A549 (cell line): ENCODE data around the gene ACVR1. TPM values are rescaled to one million over a fixed set of nuclear protein-coding genes. Genes with fewer than 3 reads are reported as not detected.

Experiments
- ATAC-seq, 2 experiments: fragments of 200-7000 bp in 1 of 2; fragments of >200 bp in 1 of 2; cut with Nextera tagmentation in 1 of 2; cut with Tn5 transposase in 1 of 2; 3 replicates each; pipeline versions ENCODE4 v1.8.0 to v1.9.1; 2018 to 2020; ENCODE audit warnings: mild to moderate bottlenecking in 1 of 2, moderate library complexity in 1 of 2
- CTCF ChIA-PET: fragments of 300-600 bp; sonication (Branson Sonifier 250); formaldehyde crosslinking; extraction: SDS; loops from one replicate; lab custom pipeline; 2021; ENCODE audit warnings: antibody characterized with exemption, inconsistent platforms; lab: Yijun Ruan, JAX
- POLR2A ChIA-PET: fragments of 350-600 bp; formaldehyde crosslinking; extraction: SDS; loops from one replicate; lab custom pipeline; 2021; ENCODE audit warnings: antibody characterized with exemption, inconsistent platforms; lab: Yijun Ruan, JAX
- DNase-seq, 2 experiments: peaks; one replicate each; pipeline versions ENCODE4 v3.0.0 to v3.0.0-alpha.2; 2011 to 2016; ENCODE audit warnings: low read depth in 1 of 2, low spot score in 1 of 2
- FAIRE-seq: peaks from 2 replicates; lab custom pipeline; 2011; peaks lifted over from hg19 to GRCh38; lab: Jason Lieb, UNC
- H3K27ac ChIP-seq, 2 experiments: fragments of >200 bp; sonication (Bioruptor Twin); formaldehyde crosslinking; 3 replicates each; pipeline ENCODE4 v1.5.1; 2016 to 2017
- H3K4me1 ChIP-seq: fragments of >200 bp; sonication (Bioruptor Twin); formaldehyde crosslinking; 3 replicates; pipeline ENCODE4 v1.6.1; 2016
- H3K4me2 ChIP-seq: fragments of >200 bp; sonication (Bioruptor Twin); formaldehyde crosslinking; 3 replicates; pipeline ENCODE4 v1.6.1; 2016
- H3K4me3 ChIP-seq: fragments of >200 bp; sonication (Bioruptor Twin); formaldehyde crosslinking; 3 replicates; pipeline ENCODE4 v1.5.1; 2016
- H3K9me3 ChIP-seq: fragments of >200 bp; sonication (Bioruptor Twin); formaldehyde crosslinking; 3 replicates; pipeline ENCODE4 v1.6.1; 2016
- EHMT2 ChIP-seq: fragments of 200-600 bp; sonication (generic); IDR thresholded peaks from 2 replicates; pipeline ENCODE4 v1.6.1; 2016; ENCODE audit warnings: antibody characterized with exemption, low read depth, mild to moderate bottlenecking, moderate library complexity
- EP300 ChIP-seq, 2 experiments: fragments of >200 bp; sonication (Bioruptor Twin); formaldehyde crosslinking; IDR thresholded peaks; 2 replicates in 1 of 2; 3 replicates in 1 of 2; pipeline ENCODE4 v1.6.1; 2016 to 2017
- FOSB ChIP-seq: fragments of 250-450 bp; sonication (Bioruptor Pico); IDR thresholded peaks from 2 replicates; pipeline ENCODE4 v1.5.0; 2020; ENCODE audit warnings: mild to moderate bottlenecking, moderate library complexity
- FOSL2 ChIP-seq, 2 experiments: fragments of 450-650 bp in 1 of 2; fragments of >200 bp in 1 of 2; sonication (Bioruptor Twin) in 1 of 2; formaldehyde crosslinking; IDR thresholded peaks; 2 replicates each; pipeline versions ENCODE4 v1.5.0 to v1.6.1; 2016 to 2020; ENCODE audit warnings: mild to moderate bottlenecking in 1 of 2, moderate library complexity in 1 of 2
- FOXS1 ChIP-seq: fragments of 250-450 bp; sonication (Bioruptor Pico); IDR thresholded peaks from 2 replicates; pipeline ENCODE4 v1.5.0; 2020; ENCODE audit warnings: mild to moderate bottlenecking, moderate library complexity
- GATA3 ChIP-seq: IDR thresholded peaks from 2 replicates; pipeline ENCODE4 v1.6.1; 2012; ENCODE audit warnings: borderline replicate concordance
- HDAC2 ChIP-seq: fragments of 200-600 bp; sonication (generic); IDR thresholded peaks from 2 replicates; pipeline ENCODE4 v1.6.1; 2016
- HEYL ChIP-seq: fragments of 250-450 bp; sonication (Bioruptor Pico); IDR thresholded peaks from 2 replicates; pipeline ENCODE4 v1.8.0; 2021; ENCODE audit warnings: mild to moderate bottlenecking, moderate library complexity
- HOXA7 ChIP-seq: fragments of 250-450 bp; sonication (Bioruptor Pico); IDR thresholded peaks from 2 replicates; pipeline ENCODE4 v1.5.0; 2020; ENCODE audit warnings: mild to moderate bottlenecking, moderate library complexity
- HOXB5 ChIP-seq: fragments of 250-450 bp; sonication (Bioruptor Pico); IDR thresholded peaks from 2 replicates; pipeline ENCODE4 v1.5.0; 2020; ENCODE audit warnings: mild to moderate bottlenecking, moderate library complexity
- JUNB ChIP-seq: fragments of >200 bp; sonication (Bioruptor Twin); formaldehyde crosslinking; IDR thresholded peaks from 2 replicates; pipeline ENCODE4 v1.6.1; 2016
- KDM1A ChIP-seq: fragments of 200-600 bp; sonication (generic); IDR thresholded peaks from 2 replicates; pipeline ENCODE4 v1.6.1; 2016; ENCODE audit warnings: low read depth, mild to moderate bottlenecking
- MAFK ChIP-seq: fragments of 450-650 bp; IDR thresholded peaks from 2 replicates; pipeline ENCODE4 v1.6.1; 2014; ENCODE audit not compliant: partially characterized antibody
- MAZ ChIP-seq: fragments of 150-350 bp; IDR thresholded peaks from 2 replicates; pipeline ENCODE4 v1.6.1; 2014; ENCODE audit warnings: antibody characterized with exemption, low read depth, low read length, borderline replicate concordance
- NPAS2 ChIP-seq: fragments of 250-450 bp; sonication (Bioruptor Pico); IDR thresholded peaks from 2 replicates; pipeline ENCODE4 v1.8.0; 2022; ENCODE audit warnings: mild to moderate bottlenecking, moderate library complexity, borderline replicate concordance
- PHF8 ChIP-seq: fragments of 200-600 bp; sonication (generic); IDR thresholded peaks from 2 replicates; pipeline ENCODE4 v1.6.1; 2016; ENCODE audit warnings: low read depth, mild to moderate bottlenecking, antibody characterized with exemption, moderate library complexity, borderline replicate concordance
- POLR2A ChIP-seq: IDR thresholded peaks from 2 replicates; pipeline ENCODE4 v1.6.1; 2012; ENCODE audit warnings: mild to moderate bottlenecking, low read length
- RAD21 ChIP-seq, 2 experiments: fragments of >200 bp in 1 of 2; sonication (Bioruptor Twin) in 1 of 2; formaldehyde crosslinking in 1 of 2; IDR thresholded peaks in 1 of 2; conservative IDR thresholded peaks in 1 of 2; 2 replicates in 1 of 2; 3 replicates in 1 of 2; pipeline ENCODE4 v1.6.1; 2012 to 2018; ENCODE audit warnings: inconsistent platforms in 1 of 2
- RARB ChIP-seq: fragments of 250-450 bp; sonication (Bioruptor Pico); IDR thresholded peaks from 2 replicates; pipeline ENCODE4 v1.8.0; 2021; ENCODE audit warnings: mild to moderate bottlenecking, moderate library complexity
- RFX5 ChIP-seq: fragments of 450-650 bp; IDR thresholded peaks from 2 replicates; pipeline ENCODE4 v1.7.1; 2014; ENCODE audit warnings: antibody characterized with exemption, mild to moderate bottlenecking, moderate library complexity
- RNF2 ChIP-seq: fragments of 200-600 bp; sonication (generic); IDR thresholded peaks from 2 replicates; pipeline ENCODE4 v1.6.1; 2016; ENCODE audit warnings: low read depth, mild to moderate bottlenecking, antibody characterized with exemption, moderate library complexity, borderline replicate concordance
- SMC3 ChIP-seq: fragments of >200 bp; sonication (Bioruptor Twin); formaldehyde crosslinking; IDR thresholded peaks from 3 replicates; pipeline ENCODE4 v1.6.1; 2018; ENCODE audit warnings: inconsistent platforms
- ZFP36 ChIP-seq: fragments of 450-650 bp; IDR thresholded peaks from 2 replicates; pipeline ENCODE4 v1.6.1; 2014; ENCODE audit warnings: borderline replicate concordance; ENCODE audit not compliant: partially characterized antibody
- ZSCAN20 ChIP-seq: fragments of 250-450 bp; sonication (Bioruptor Pico); IDR thresholded peaks from 2 replicates; pipeline ENCODE4 v1.8.0; 2022; ENCODE audit warnings: mild to moderate bottlenecking, moderate library complexity
- WGBS: methylation state at CpG from one replicate; pipeline ENCODE4 v1.1.6; 2017; ENCODE audit errors: missing lambda C conversion rate; 5-methylcytosine and 5-hydroxymethylcytosine counted together
- polyA plus RNA-seq, 4 experiments: library from polyadenylated mRNA; depleted of rRNA in 3 of 4; stranded (reverse); fragments of >200 nt; fragmentation: RNase III in 1 of 4; extraction: RNeasy Plus Mini Kit Qiagen cat#74134 plus additional on column Dnase treatment in 1 of 4; gene quantifications; 2 replicates in 3 of 4; 3 replicates in 1 of 4; pipeline ENCODE4 v1.2.3, GENCODE V29; 2011 to 2017
- TF ChIP-seq, protein P1 (sequence below): IDR thresholded peaks from 2 replicates; pipeline ENCODE4 v1.6.1; 2012
- TF ChIP-seq, protein P2 (sequence below): IDR thresholded peaks from 2 replicates; pipeline ENCODE4 v1.6.1; 2012
- TF ChIP-seq, protein P3 (sequence below): fragments of 250-450 bp; sonication (Bioruptor Pico); IDR thresholded peaks from 2 replicates; pipeline ENCODE4 v1.5.0; 2020; ENCODE audit warnings: low read depth, mild to moderate bottlenecking, moderate library complexity

Gene ACVR1
- polyA plus RNA-seq, 2 of the 4 experiments (the other 2 are of a cell fraction): 14.6 to 21.6 TPM

GRCh38 chr2:157785200-157785599 lies 90.9 kb downstream of the ACVR1 start:
- DNase-seq (peak in 1 of 2 experiments; percentile 13), FAIRE-seq (no peak), ATAC-seq (peak in 1 of 2 experiments; percentile 8; a peak in 1 of 6 replicates)
- TF ChIP-seq JUNB (no peak), MAFK (no peak), ZFP36 (no peak), RARB (CRISPR knock-in tag) (no peak), RAD21 (conservative IDR thresholded peaks at IDR 0.05 in 1 of 2, IDR thresholded peaks at IDR 0.05 in 1 of 2) (no peak), FOSL2 (IDR thresholded peaks at IDR 0.05) (no peak), FOSL2 (CRISPR knock-in tag; IDR thresholded peaks at IDR 0.05) (no peak), HOXA7 (no peak)
- TF ChIP-seq, protein P1, sequence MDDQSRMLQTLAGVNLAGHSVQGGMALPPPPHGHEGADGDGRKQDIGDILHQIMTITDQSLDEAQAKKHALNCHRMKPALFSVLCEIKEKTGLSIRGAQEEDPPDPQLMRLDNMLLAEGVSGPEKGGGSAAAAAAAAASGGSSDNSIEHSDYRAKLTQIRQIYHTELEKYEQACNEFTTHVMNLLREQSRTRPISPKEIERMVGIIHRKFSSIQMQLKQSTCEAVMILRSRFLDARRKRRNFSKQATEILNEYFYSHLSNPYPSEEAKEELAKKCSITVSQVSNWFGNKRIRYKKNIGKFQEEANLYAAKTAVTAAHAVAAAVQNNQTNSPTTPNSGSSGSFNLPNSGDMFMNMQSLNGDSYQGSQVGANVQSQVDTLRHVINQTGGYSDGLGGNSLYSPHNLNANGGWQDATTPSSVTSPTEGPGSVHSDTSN: no peak
- ChIA-PET POLR2A (interaction anchor here (2.8 kb wide), 1 partner anchor 91 kb away, joined by 17 read pairs; the partner anchor contains the start of gene ACVR1), CTCF (interaction anchor here (0.5 to 1.7 kb wide), 3 partner anchors 79 to 107 kb away, joined by 4 to 5 read pairs (median 5); partner anchors contain the start of gene ACVR1)
- peak overlapping the region; percentile 79 for H3K4me2 ChIP-seq
- H3K4me3 ChIP-seq: no peak overlapping the region
- 29% methylated on average over 3 of the region's 3 CpGs for WGBS
- no peaks in the 10 kb centered on the region for H3K9me3 ChIP-seq
- peak overlapping the region; percentile 67 to 80 for H3K27ac ChIP-seq
- H3K4me1 ChIP-seq: peaks cover 56% of the 10 kb centered on the region

- H3K4me2 ChIP-seq: peak overlapping the region; percentile 79
- peak; percentile 47 to 61 for ATAC-seq
- peak overlapping the region; percentile 67 to 80 for H3K27ac ChIP-seq
- H3K4me3 ChIP-seq: peak overlapping the region; percentile 29
- WGBS: 26% methylated on average over 5 of the region's 5 CpGs
- CTCF ChIA-PET: interaction anchor here (0.5 to 1.7 kb wide), 4 partner anchors 12 to 107 kb away, joined by 3 to 5 read pairs (median 4); partner anchors contain the start of gene ACVR1
- no peaks in the 10 kb centered on the region for H3K9me3 ChIP-seq
- no peak for DNase-seq
- TF ChIP-seq EHMT2: no peak
- TF ChIP-seq, protein P2, sequence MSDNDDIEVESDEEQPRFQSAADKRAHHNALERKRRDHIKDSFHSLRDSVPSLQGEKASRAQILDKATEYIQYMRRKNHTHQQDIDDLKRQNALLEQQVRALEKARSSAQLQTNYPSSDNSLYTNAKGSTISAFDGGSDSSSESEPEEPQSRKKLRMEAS: 0 out of 2 replicates have a peak, but pooled peaks have one; percentile 32
- POLR2A ChIA-PET: interaction anchor here (2.8 kb wide), 1 partner anchor 92 kb away, joined by 17 read pairs; the partner anchor contains the start of gene ACVR1
- peaks cover 56% of the 10 kb centered on the region for H3K4me1 ChIP-seq
- FAIRE-seq: no peak
Observed at GRCh38 chr2:157784823-157785175, 91.3 kb downstream of the ACVR1 start.

DNA sequence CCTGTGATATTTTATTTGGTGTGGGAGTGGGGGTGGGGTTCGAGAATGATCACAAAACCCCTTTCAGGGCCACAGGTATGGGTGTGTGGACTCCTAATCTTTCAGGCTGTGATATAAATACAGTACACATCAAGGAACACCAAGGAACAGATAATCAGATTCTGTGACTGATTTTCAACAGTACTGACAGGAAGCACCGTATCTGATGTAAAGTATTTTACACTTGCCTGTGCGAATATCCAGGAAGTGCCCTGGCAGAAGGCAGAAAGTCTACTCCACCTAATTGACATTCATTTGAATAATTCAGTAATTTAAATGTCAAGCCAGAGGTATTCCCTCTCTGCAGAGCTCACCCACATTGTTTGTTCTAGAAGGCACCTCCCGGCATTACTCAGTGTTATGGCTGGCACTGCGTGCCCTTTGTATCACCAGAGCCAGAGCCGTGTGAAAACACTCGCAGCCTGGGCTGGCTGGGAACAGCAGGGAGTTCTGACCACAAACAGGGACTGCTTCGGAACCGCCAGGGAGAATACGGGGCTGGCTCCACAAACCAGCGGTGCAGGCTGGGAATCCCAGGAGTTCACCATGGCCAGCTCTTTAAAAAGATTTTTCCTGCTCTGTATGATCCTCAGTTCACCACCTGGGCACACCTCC lies 91.8 kb downstream of the ACVR1 start:
- ChIA-PET POLR2A (interaction anchor here (2.8 kb wide), 1 partner anchor 92 kb away, joined by 17 read pairs; the partner anchor contains the start of gene ACVR1), CTCF (interaction anchor here (0.5 to 1.7 kb wide), 4 partner anchors 11 to 108 kb away, joined by 3 to 5 read pairs (median 4); partner anchors contain the start of gene ACVR1)
- Histone ChIP-seq H3K4me2 (peak overlapping the region; percentile 79), H3K27ac (peak overlapping the region; percentile 67 to 80), H3K9me3 (no peaks in the 10 kb centered on the region), H3K4me1 (peaks cover 56% of the 10 kb centered on the region), H3K4me3 (peak overlapping the region; percentile 29)
- 10% methylated on average over 8 of the region's 11 CpGs for WGBS
- FAIRE-seq (no peak), ATAC-seq (peak; percentile 84 to 93), DNase-seq (peak; percentile 28 to 41)
- TF ChIP-seq MAZ: no peak
- TF ChIP-seq, protein P2: no peak
- TF ChIP-seq FOSL2 (IDR thresholded peaks at IDR 0.05): no peak
- no peak for TF ChIP-seq FOSL2 (CRISPR knock-in tag; IDR thresholded peaks at IDR 0.05)
- TF ChIP-seq HDAC2: no peak
- TF ChIP-seq POLR2A: no peak
- TF ChIP-seq HOXB5 (CRISPR knock-in tag): no peak
- TF ChIP-seq ZSCAN20 (CRISPR knock-in tag): no peak
- TF ChIP-seq, protein P3, sequence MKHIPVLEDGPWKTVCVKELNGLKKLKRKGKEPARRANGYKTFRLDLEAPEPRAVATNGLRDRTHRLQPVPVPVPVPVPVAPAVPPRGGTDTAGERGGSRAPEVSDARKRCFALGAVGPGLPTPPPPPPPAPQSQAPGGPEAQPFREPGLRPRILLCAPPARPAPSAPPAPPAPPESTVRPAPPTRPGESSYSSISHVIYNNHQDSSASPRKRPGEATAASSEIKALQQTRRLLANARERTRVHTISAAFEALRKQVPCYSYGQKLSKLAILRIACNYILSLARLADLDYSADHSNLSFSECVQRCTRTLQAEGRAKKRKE (CRISPR knock-in tag): no peak
- no peak for TF ChIP-seq EP300 (IDR thresholded peaks at IDR 0.05)
- no peak for TF ChIP-seq RNF2
- no peak for TF ChIP-seq HEYL (CRISPR knock-in tag)
- no peak for TF ChIP-seq NPAS2 (CRISPR knock-in tag)
- TF ChIP-seq RFX5: no peak
- TF ChIP-seq FOXS1 (CRISPR knock-in tag): no peak
- no peak for TF ChIP-seq SMC3
- no peak for TF ChIP-seq FOSB (CRISPR knock-in tag)
- no peak for TF ChIP-seq PHF8
- TF ChIP-seq KDM1A: no peak
- no peak for TF ChIP-seq GATA3
